ENCODE measurements around the gene USP9X.
A peak's percentile ranks its signal among the peaks of the same experiment; 100 is the strongest.
"Not testable (repeated sequence)": the region's sequence is repeated elsewhere in the genome, so short reads cannot be mapped to it uniquely, and the experiment has no call there.

Gene USP9X

GRCh38 chrX:41265615-41266014 lies 180.4 kb downstream of the USP9X start:
- Histone ChIP-seq H3K27ac (ENCODE audit: low read length) (no peak overlapping the region), H3K4me3 (ENCODE audit: low read length) (no peak overlapping the region), H3K4me1 (ENCODE audit: insufficient read depth, low read length) (no peaks in the 10 kb centered on the region), H3K27me3 (ENCODE audit: insufficient read depth, low read length) (no peaks in the 10 kb centered on the region), H3K36me3 (ENCODE audit: insufficient read depth, low read depth, low read length) (no peaks in the 10 kb centered on the region), H3K9ac (ENCODE audit: low read depth, low read length) (no peak overlapping the region), H3K9me3 (ENCODE audit: insufficient read depth, low read depth, low read length) (no peaks in the 10 kb centered on the region)

GRCh38 chrX:41273638-41274037 lies 188.4 kb downstream of the USP9X start:
- H3K27ac ChIP-seq (ENCODE audit: low read length), result no peak overlapping the region
- no peaks in the 10 kb centered on the region for H3K36me3 ChIP-seq (ENCODE audit: insufficient read depth, low read depth, low read length)
- no peaks in the 10 kb centered on the region for H3K9me3 ChIP-seq (ENCODE audit: insufficient read depth, low read depth, low read length)
- H3K4me3 ChIP-seq (ENCODE audit: low read length), result no peak overlapping the region
- no peaks in the 10 kb centered on the region for H3K27me3 ChIP-seq (ENCODE audit: insufficient read depth, low read length)
- no peak overlapping the region for H3K9ac ChIP-seq (ENCODE audit: low read depth, low read length)
- no peaks in the 10 kb centered on the region; the same call in 1 of the 2 replicates for H3K4me1 ChIP-seq (ENCODE audit: insufficient read depth, low read length)

GRCh38 chrX:41275661-41276609 lies 190.7 kb downstream of the USP9X start:
- H3K36me3 ChIP-seq (ENCODE audit: insufficient read depth, low read depth, low read length), result no peaks in the 10 kb centered on the region
- H3K4me3 ChIP-seq (ENCODE audit: low read length), result peak overlapping the region; percentile 64
- no peaks in the 10 kb centered on the region for H3K27me3 ChIP-seq (ENCODE audit: insufficient read depth, low read length)
- H3K4me1 ChIP-seq (ENCODE audit: insufficient read depth, low read length), result no peaks in the 10 kb centered on the region; the same call in 1 of the 2 replicates
- H3K9me3 ChIP-seq (ENCODE audit: insufficient read depth, low read depth, low read length), result no peaks in the 10 kb centered on the region
- H3K27ac ChIP-seq (ENCODE audit: low read length), result no peak overlapping the region
- peak overlapping the region; percentile 68 for H3K9ac ChIP-seq (ENCODE audit: low read depth, low read length)

- Histone ChIP-seq H3K27ac (ENCODE audit: low read length) (no peak overlapping the region), H3K4me1 (ENCODE audit: insufficient read depth, low read length) (no peaks in the 10 kb centered on the region; the same call in 1 of the 2 replicates)
Measured at GRCh38 chrX:41276661-41277506, 191.6 kb downstream of the USP9X start.

GRCh38 chrX:41282307-41282706 lies 197.1 kb downstream of the USP9X start:
- H3K27ac ChIP-seq (ENCODE audit: low read length); H3K27me3 ChIP-seq (ENCODE audit: insufficient read depth, low read length); H3K36me3 ChIP-seq (ENCODE audit: insufficient read depth, low read depth, low read length); H3K9ac ChIP-seq (ENCODE audit: low read depth, low read length); H3K4me3 ChIP-seq (ENCODE audit: low read length); H3K9me3 ChIP-seq (ENCODE audit: insufficient read depth, low read depth, low read length); H3K4me1 ChIP-seq (ENCODE audit: insufficient read depth, low read length): not testable (repeated sequence)

More at GRCh38 chrX:41276661-41277506, 191.6 kb downstream of the USP9X start:
- Histone ChIP-seq H3K9ac (ENCODE audit: low read depth, low read length) (peak overlapping the region; percentile 68; the same call in 1 of the 2 replicates), H3K27me3 (ENCODE audit: insufficient read depth, low read length) (no peaks in the 10 kb centered on the region), H3K36me3 (ENCODE audit: insufficient read depth, low read depth, low read length) (no peaks in the 10 kb centered on the region), H3K9me3 (ENCODE audit: insufficient read depth, low read depth, low read length) (no peaks in the 10 kb centered on the region), H3K4me3 (ENCODE audit: low read length) (peak overlapping the region; percentile 64)

- not testable (repeated sequence) for H3K4me3 ChIP-seq (ENCODE audit: low read length); H3K36me3 ChIP-seq (ENCODE audit: insufficient read depth, low read depth, low read length); H3K9ac ChIP-seq (ENCODE audit: low read depth, low read length); H3K27ac ChIP-seq (ENCODE audit: low read length); H3K27me3 ChIP-seq (ENCODE audit: insufficient read depth, low read length); H3K9me3 ChIP-seq (ENCODE audit: insufficient read depth, low read depth, low read length); H3K4me1 ChIP-seq (ENCODE audit: insufficient read depth, low read length)
Measured at GRCh38 chrX:41285928-41286327, 200.7 kb downstream of the USP9X start.
